ENCODE results near the gene IRGC.

GRCh38 chr19:43672061-43672679, 43.7 kb upstream of the IRGC start:
- no peak for TF ChIP-seq MXI1 (conservative IDR thresholded peaks at IDR 0.05; ENCODE audit: poor library complexity, severe bottlenecking)
- TF ChIP-seq, protein P1, sequence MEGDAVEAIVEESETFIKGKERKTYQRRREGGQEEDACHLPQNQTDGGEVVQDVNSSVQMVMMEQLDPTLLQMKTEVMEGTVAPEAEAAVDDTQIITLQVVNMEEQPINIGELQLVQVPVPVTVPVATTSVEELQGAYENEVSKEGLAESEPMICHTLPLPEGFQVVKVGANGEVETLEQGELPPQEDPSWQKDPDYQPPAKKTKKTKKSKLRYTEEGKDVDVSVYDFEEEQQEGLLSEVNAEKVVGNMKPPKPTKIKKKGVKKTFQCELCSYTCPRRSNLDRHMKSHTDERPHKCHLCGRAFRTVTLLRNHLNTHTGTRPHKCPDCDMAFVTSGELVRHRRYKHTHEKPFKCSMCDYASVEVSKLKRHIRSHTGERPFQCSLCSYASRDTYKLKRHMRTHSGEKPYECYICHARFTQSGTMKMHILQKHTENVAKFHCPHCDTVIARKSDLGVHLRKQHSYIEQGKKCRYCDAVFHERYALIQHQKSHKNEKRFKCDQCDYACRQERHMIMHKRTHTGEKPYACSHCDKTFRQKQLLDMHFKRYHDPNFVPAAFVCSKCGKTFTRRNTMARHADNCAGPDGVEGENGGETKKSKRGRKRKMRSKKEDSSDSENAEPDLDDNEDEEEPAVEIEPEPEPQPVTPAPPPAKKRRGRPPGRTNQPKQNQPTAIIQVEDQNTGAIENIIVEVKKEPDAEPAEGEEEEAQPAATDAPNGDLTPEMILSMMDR (IDR thresholded peaks at IDR 0.05; ENCODE audit: poor library complexity, severe bottlenecking), result no peak
- TF ChIP-seq EP300 (conservative IDR thresholded peaks at IDR 0.05; ENCODE audit: poor library complexity, severe bottlenecking), result no peak
- no peak for TF ChIP-seq RAD21 (conservative IDR thresholded peaks at IDR 0.05)
- TF ChIP-seq, protein P2, sequence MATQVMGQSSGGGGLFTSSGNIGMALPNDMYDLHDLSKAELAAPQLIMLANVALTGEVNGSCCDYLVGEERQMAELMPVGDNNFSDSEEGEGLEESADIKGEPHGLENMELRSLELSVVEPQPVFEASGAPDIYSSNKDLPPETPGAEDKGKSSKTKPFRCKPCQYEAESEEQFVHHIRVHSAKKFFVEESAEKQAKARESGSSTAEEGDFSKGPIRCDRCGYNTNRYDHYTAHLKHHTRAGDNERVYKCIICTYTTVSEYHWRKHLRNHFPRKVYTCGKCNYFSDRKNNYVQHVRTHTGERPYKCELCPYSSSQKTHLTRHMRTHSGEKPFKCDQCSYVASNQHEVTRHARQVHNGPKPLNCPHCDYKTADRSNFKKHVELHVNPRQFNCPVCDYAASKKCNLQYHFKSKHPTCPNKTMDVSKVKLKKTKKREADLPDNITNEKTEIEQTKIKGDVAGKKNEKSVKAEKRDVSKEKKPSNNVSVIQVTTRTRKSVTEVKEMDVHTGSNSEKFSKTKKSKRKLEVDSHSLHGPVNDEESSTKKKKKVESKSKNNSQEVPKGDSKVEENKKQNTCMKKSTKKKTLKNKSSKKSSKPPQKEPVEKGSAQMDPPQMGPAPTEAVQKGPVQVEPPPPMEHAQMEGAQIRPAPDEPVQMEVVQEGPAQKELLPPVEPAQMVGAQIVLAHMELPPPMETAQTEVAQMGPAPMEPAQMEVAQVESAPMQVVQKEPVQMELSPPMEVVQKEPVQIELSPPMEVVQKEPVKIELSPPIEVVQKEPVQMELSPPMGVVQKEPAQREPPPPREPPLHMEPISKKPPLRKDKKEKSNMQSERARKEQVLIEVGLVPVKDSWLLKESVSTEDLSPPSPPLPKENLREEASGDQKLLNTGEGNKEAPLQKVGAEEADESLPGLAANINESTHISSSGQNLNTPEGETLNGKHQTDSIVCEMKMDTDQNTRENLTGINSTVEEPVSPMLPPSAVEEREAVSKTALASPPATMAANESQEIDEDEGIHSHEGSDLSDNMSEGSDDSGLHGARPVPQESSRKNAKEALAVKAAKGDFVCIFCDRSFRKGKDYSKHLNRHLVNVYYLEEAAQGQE (IDR thresholded peaks at IDR 0.05; ENCODE audit: borderline replicate concordance), result no peak
- TF ChIP-seq SMC3 (conservative IDR thresholded peaks at IDR 0.05; ENCODE audit: poor library complexity), result no peak
